Glomerular endothelial cell (primary cell): ENCODE measurements around the gene NMT1. TPM values are rescaled to one million over a fixed set of nuclear protein-coding genes. Genes with fewer than 3 reads are reported as not detected.
"Not testable (repeated sequence)": the region's sequence is repeated elsewhere in the genome, so short reads cannot be mapped to it uniquely, and the experiment has no call there.

Experiments
- DNase-seq: peaks from one replicate; pipeline ENCODE4 v3.0.0-alpha.2; 2011; ENCODE audit warnings: low read depth, low spot score; ENCODE audit errors: extremely low read depth
- total RNA-seq: library from RNA; depleted of rRNA; stranded (reverse); fragments of >200 nt; gene quantifications from 2 replicates; pipeline ENCODE4 v1.2.3, GENCODE V29; 2015

The NMT1 gene
- total RNA-seq, 1 donor from 2014 or later = 205 TPM

GRCh38 chr17:45035848-45036247 is 25.3 kb upstream of the NMT1 start:
- DNase-seq = no peak

- DNase-seq = no peak
Observed at GRCh38 chr17:45036691-45037090, 24.4 kb upstream of the NMT1 start.

GRCh38 chr17:45038728-45039634 is 22.1 kb upstream of the NMT1 start:
- no peak for DNase-seq

DNA sequence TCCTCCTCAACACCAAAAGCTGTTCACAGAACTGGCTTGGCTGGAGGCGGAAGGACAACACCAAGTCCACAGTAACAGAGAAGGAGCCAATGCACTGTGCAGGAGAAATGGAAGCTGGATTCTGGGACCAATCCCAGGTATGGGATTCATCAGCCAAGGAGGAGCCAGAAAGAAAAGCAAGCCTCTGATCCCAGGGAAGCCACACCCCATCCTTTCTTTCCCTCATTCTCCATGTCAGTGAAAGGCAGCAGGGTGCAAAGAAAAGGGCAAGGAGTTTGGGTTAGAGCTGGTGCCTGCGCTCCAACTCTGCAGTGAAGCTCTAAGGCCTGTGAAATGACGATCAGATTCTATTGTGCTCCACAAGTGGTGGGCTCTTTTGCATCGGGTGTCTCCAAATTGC is 20.7 kb upstream of the NMT1 start:
- no peak for DNase-seq

GRCh38 chr17:45042346-45043120 is 18.6 kb upstream of the NMT1 start:
- DNase-seq = no peak

DNA sequence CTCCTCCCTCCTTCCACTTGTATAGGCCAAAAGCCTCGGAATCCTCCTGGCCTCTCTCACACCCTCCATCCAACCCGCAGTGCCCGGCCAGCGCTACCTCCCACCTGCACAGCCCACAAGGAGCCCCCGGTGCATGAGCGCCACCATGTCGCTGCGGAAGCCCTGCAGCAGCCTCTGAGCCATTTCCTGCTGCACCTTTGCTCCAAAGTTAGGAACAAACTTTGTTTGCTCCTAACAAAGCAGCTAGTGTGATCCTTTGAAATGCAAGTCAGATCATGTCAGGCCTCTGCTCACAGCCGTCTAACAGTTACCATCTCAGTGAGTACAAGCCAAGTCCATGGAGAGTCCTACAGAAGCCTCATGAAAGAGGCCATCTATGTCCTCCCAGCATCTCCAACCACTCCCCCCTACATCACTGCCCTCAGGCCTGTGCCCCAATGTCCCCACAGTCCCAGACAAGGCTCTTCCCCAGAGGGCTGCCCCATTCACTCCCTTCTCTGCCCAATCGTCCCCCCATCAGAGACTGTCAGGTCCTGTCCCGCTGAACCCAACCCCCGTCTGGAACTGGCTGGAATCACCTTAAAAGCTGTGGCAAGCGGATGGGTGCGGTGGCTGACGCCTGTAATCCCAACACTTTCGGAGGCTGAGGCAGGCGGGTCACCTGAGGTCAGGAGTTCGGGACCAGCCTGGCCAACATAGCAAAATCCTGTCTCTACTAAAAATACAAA is 17.1 kb upstream of the NMT1 start:
- DNase-seq = no peak

DNA sequence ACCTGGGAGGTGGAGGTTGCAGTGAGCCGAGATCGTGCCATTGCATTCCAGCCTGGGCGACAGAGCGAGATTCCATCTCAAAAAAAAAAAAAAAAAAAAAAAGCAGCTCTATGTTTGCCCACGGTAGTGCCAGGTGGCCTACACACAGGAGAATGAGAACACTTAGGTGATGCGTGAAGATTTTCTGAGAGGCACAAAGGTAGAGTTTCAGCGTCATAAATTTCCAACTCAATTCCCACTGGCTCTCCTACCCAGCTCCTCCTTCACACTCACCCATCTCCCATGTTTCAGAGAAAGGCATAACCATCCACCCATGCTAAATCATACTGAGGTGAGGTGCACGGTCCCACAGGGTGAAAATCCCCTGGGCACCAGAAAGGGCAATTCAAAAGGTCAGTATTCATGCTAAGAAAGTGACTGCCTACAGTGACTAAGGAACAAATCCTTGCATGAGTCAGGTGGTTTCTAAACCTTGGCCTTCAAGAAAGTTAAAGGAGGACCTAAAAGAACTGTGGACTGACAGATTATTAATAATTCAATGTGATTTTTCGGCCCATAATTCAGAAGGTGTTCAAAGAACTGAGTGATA is 14.5 kb upstream of the NMT1 start:
- no peak for DNase-seq

DNA sequence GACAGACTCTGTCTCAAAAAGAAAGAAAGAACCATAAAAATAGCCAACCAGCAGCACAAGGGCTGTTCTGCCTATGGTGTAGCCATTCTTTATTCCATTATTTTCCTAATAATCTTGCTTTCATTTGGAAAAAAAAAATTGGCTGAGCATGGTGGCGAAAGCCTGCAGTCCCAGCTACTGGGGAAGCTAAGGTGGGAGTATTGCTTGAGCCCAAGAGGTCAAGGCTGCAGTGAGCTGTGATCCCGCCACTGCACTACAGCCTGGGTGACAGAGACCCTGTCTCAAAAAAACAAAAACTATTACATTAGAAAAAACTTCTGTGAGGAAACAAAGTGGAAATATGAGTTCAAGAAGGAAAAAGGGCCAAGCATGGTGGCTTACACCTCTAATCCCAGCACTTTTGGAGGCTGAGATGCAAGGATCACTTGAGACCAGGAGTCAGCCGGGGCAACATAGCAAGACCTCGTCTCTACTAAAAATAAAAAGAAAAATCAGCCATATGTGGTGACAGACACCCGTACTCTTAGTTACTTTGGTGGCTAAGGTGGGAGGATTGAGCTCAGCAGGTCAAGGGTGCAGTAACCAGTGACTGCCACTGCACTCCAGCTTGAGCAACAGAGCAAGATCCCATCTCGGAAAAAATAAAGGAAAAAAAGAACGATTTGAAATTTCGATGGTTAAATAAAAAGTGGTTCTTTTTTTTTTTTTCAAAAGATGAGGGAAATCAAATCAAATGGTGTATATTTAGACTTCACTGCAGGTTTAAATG is 12.1 kb upstream of the NMT1 start:
- no peak for DNase-seq

GRCh38 chr17:45050481-45051059 is 10.5 kb upstream of the NMT1 start:
- DNase-seq = no peak

GRCh38 chr17:45051060-45051719 is 9.9 kb upstream of the NMT1 start, which contains the start of gene DCAKD:
Gene DCAKD (minus strand): TSS chr17:45051632. CDS start chr17:45034885, 16,747 bp downstream.
- DNase-seq = no peak

DNA sequence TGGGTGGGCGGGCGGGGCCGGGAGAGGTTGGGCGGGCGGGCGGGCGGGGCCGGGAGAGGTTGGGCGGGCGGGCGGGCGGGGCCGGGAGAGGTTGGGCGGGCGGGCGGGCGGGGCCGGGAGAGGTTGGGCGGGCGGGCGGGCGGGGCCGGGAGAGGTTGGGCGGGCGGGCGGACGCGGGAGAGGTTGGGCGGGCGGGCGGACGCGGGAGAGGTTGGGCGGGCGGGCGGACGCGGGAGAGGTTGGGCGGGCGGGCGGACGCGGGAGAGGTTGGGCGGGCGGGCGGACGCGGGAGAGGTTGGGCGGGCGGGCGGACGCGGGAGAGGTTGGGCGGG is 9.4 kb upstream of the NMT1 start:
- DNase-seq = not testable (repeated sequence)

- DNase-seq = no peak
Observed at GRCh38 chr17:45052052-45052772, 8.9 kb upstream of the NMT1 start.

- no peak for DNase-seq
Observed at GRCh38 chr17:45060382-45060796, 728 bp upstream of the NMT1 start.

- no peak for DNase-seq
Observed at GRCh38 chr17:45061606-45062205, 589 bp downstream of the NMT1 start.

DNA sequence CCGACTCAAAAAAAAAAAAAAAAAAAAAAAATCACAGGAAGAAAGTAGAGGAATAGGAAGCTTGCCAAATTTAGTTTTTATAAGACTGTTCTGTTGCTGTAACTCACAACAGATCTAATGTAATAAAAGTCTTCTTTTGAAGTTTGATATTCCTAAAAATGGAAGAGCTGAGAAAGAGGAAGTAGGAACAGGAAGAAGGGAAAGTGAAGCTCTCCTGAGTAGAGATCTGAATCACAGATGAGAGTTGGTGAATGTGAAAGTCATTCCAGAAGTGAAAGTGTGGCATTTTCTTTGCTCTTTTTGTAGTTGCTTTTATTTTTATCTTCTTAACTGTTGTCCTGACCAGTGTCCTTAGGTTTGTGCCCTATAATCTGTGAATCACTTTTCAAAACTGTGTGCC is 2.1 kb downstream of the NMT1 start:
- no peak for DNase-seq

DNA sequence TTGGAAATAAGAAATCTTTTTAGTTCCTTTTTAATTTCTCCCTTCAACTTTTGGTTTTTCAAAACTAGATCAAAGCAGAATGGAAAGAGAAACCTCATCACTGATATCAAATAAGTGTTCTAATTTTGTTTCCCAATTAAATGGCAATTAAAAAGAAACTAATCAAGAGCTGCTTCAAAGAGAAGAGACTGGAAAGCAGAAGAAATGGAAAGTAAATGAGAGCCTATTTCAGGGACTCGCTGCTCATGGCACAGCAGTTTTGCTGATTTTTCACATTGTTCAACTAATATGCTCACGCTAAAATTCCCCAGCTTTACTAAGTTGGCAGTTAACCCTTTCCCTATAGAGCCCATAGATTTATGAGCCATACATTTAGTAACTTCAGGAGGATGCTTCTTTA is 6.5 kb downstream of the NMT1 start:
- no peak for DNase-seq

- DNase-seq = no peak
Observed at GRCh38 chr17:45070001-45070400, 8.9 kb downstream of the NMT1 start.

- no peak for DNase-seq
Observed at GRCh38 chr17:45070809-45071208, 9.7 kb downstream of the NMT1 start.
